Central memory CD4-positive, alpha-beta T cell (primary cell): ENCODE measurements around the gene TRPV4.
A peak's percentile ranks its signal among the peaks of the same experiment; 100 is the strongest.

Experiments used
- DNase-seq: peaks from one replicate; pipeline ENCODE4 v3.0.0; 2022

The TRPV4 gene

DNA sequence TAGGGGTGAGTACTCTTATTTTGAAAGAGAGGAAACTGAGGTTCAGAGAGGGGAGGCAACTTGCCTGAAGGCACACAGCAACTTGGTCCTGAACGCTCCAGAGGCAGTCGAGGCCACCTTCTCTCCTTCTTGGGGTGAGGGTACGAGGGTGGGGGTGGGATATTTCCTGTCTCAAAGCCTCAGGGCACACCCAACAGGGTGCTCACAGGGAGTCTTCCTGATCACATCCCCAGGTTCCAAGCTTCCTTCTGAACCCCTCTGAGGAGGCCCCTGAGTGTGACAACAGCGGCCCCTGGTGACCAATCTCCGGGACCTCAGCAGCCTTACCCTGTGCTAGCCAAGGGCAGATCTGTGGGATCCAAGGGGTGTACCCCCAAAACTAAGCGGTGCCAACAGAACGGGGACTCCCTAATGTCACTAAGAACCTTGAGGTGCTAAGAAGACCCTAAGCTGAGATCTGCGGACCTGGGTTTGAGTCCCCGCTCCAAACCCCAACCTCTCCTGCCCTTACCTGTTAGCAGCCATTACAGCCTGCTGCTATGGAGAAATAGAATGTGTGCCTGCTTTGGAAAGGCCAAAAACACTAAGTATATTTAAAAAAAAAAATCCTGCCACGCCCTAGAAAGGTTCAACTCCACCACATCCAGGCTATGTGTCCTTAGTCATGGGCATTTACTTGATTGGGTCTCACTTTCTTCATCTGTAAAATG is 57.9 kb downstream of the TRPV4 start:
- DNase-seq: peak; percentile 36

DNA sequence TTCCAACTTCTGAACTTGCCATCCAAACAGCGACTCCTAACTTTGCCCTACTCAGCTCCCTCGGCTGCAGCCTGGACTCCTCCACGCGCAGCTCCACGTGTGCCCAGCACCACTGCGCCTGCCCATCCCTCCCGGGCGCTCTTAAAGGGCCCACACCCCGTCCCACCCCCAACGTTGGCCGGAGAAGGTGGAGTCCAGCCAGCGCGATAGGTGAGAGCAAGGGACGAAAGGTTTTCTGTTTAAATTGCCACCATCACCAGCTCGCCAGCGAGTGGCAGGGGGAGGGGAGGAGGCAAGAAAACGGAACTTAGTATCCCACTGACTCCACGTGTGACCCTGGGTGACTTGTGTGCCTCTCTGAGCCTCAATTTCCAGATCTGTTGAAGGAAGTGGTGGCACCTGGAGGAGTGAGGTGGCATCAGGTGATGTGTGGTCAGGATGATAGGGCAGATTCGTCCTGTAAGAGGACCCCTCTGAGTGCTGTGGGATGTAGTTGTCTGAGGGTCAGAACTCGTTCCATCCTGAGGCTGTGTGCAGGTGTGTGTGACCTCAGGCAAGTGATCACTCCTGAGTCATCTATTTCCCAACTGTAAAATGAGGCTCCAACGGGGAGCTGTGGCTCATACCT is 59.7 kb downstream of the TRPV4 start:
- no peak for DNase-seq

DNA sequence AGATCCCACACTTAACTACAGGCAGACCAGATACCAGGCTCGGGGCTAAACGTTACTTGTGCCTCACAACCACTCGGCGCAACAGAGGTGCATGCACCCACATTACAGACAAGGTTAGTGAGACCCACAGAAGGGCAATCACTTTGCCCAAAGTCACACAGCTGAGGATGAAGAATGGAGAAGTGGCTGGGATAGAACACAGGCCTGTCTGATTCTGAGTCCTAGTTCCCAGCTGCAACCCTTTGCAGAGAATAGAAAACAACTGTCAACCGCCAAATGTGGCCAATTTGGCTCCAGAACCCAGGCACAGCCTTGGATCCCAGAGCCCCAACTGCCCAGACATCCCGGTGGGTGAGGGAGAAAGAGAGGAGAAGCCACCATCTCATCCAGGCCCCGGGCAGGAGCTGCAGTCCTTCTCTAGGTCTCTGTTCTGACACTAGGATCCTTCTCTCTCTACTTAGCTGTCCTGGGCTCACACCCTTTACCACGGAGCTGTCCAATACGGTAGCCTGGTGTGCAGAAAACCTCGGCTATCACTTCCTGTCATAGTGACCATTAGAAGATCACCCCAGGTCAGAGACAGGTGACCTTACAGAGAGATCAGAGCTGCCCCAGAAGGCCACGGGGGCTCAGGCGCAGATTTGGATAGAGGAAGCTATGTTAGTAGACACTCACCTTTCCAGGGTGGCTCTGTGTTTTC is 60.4 kb downstream of the TRPV4 start:
- no peak for DNase-seq

DNA sequence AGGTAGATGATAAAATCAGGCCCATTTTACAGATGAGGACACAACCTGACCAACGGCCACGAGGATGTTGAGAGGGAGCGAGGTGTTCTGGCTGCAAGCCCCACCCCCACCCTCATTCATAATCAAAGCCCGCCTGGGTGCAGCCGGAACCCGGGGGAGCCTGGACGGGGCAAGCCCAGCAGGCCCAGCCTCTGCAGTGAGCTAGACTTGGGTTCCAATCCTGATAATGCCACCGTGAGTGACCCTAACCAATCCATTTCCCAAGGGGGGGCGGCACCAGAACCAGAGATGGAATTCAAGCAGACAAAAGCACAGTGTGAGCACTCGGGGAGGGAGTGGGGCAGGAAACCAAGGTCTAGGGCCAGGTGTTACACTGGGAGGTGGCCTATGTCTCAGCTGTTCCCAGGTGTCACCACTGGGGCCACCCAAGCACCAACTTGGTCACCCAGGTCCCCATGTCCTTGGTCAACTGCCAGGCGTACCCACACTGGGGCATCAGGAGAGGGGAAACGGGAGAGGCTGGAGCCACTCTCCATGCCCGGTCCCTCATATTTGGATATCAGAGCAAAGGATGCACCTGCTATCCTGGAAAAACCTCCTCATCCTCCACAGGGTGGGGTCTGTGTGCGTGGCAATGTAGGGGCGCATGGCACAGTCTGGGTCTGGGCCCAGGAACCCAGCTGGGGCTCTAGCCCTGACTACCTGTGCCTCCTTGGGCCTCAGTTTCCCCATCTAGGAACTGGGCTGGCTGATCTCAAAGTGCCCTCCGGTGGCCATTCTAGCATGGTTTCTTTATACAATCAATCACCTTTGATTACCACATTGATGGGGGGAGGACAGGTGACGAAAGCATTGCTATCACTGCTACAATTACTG is 61.2 kb downstream of the TRPV4 start:
- DNase-seq: no peak

DNA sequence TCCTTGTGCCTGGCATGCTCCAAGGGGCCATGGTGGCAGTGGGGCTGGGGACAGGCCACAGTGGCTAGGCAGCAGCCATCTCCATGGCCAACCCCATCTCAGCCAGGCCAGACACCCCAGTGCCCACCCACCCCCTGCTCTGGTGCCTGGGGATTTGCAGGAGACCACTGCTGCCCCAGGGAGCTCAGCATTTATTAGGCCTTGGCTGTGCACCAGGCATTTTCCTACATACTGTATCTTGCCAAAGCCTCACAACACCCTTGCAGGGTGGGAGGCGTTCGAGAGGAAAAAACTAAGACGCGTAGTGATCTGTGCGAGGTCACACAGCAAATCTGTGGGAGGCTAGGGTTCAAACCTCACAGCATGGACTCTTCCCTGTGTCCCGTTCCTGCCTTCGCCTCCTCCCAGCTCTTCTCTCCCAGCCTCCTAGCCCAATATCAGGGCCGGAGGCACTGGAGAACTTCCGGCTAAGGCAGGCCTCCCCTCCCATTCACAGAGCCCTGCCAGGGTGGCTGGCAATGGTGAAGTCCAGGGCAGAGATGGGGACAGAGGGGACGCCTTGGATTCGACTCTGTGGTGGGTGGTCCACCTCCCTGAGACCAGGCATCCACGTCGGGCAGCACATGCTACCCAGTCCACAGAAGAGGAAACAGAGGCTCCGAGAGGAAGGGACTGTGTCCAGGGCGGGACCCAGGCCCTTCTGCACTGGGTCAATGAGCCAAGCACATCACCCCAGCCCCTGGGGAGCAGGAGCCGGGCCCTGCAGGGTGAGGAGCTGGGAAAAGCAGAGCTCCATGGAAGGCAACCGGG is 62.1 kb downstream of the TRPV4 start:
- DNase-seq: no peak

DNA sequence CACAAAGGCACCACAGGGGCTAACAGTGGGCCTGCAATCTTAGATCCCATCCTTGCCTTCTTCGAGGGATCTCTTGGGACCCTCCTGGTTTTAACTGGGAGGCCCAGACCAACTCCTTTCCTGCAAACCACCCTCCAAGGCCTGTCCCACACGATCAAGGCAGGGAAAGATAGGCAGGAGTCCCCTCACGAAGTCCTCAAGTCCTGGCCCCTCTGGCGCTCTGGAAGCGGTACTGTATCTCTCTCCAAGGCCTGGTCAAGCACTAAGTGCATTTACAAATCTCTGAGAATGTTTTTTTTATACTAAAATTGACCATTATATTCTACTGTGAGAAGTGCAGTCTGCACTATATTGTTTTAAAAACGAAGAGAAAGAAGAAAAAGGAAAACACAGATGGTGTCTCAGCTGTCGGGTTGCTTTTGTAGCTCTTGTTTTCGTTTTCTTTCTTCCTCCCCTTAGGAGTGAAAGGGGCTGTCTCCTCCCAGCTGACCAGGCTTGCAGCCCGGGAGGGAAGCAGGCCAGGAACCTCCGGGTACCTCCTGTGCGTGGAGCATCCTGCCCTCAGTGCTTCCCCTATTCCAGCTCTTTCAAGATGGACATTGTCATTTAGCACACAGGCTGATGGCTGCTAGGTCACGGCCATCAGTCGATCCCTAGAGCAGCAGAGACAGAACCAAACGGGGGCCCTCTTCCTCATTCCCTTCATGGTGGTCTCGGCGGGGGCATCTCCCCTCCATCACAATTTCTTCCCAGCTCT is 62.9 kb downstream of the TRPV4 start:
- DNase-seq: no peak

DNA sequence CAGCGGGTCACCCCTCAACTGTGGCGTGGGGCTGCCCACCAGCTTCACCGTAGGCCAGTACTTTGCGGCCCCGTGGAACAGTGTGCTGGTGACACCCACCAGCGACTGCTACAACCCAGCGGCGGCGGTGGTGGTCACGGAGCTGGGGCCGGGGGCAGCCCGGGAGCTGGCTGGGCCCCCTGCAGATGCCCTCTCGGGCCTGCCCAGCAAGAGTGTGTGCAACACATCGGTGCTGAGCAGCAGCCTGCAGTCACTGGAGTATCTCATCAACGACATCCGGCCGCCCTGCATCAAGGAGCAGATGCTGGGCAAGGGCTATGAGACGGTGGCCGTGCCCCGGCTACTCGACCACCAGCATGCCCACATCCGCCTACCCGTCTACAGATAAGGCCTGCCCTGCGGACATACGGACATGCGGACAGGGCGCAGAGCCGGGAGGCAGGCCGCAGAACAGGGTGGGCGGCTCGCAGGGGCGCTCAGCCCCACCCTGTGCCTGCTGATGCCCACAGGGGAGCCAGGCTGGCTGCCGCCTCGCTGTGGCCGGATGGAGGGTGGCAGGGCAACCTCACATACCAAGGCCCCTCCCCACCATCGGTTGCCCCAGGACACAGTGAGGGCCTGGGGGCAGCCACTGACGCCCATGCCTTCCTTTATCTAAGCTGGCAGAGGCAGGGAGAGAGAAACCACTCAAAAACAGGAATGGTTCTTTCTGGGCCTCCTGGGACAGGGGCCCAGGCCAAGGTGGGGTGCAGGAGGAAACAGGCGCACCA is 64.1 kb downstream of the TRPV4 start:
- no peak for DNase-seq

DNA sequence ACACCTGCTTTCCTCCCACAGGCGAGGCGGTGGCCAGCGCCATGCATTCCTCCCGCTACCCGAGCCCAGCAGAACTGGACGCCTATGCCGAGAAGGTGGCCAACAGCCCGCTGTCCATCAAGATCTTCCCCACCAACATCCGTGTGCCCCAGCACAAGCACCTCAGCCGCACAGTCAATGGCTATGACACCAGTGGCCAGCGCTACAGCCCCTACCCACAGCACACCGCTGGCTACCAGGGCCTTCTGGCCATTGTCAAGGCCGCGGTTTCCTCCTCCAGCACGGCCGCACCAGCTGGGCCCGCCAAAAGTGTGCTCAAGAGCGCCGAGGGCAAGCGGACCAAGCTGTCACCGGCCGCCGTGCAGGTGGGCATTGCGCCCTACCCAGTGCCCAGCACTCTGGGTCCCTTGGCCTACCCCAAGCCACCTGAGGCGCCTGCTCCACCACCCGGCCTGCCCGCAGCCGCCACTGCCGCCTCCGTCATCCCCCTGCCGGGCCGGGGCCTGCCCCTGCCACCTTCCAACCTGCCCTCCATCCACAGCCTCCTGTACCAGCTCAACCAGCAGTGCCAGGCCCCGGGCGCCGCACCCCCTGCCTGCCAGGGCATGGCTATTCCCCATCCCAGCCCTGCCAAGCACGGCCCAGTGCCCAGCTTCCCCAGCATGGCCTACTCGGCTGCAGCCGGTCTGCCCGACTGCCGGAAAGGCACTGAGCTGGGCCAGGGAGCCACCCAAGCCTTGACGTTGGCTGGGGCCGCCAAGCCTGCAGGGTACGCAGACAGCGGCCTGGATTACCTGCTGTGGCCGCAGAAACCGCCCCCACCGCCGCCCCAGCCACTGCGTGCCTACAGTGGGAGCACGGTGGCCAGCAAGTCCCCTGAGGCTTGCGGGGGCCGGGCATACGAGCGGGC is 65.0 kb downstream of the TRPV4 start:
- DNase-seq: no peak

DNA sequence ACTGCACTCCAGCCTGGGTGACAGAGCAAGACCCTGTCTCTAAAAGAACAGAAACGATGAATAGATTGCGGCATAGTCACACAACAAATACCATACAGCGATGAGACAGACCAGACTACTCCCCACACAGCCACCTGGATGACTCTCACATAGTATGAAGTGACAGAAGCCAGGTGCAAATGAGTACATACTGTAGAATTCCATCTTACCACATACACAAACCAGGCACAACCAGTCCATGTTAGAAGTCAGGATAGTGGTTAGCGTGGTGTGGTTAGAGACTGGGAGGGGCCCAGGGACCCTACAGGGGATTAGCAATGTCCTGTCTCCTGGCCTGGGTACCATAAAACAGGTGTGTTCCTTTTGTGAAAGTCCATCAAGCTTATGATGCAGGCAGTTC is 65.7 kb downstream of the TRPV4 start:
- no peak for DNase-seq

DNA sequence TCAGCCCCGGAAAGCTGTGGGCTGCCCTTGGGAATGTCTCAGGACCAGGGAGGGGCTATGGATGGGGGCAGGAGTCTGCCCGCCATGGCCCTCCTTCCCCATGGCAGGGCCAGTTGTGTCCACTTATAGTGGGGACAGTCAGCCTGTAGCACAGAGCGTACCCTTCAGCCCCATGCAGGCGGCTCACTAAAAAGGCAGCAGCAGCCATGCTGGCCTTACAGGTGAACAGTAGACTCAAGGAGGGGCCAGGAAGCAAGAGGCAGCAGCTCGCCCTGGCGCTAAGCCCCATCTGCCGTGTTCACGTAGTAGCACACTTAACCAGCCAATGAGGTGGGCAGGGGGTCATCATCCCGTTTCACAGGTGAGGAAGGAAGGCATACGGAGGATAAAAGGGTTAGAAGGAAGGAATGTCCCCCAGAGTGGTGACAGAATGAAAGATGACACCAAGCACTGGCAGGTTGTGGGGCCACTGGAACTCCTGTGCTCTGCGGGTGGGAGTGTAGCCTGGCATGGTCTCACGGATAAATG is 66.9 kb downstream of the TRPV4 start:
- DNase-seq: no peak

DNA sequence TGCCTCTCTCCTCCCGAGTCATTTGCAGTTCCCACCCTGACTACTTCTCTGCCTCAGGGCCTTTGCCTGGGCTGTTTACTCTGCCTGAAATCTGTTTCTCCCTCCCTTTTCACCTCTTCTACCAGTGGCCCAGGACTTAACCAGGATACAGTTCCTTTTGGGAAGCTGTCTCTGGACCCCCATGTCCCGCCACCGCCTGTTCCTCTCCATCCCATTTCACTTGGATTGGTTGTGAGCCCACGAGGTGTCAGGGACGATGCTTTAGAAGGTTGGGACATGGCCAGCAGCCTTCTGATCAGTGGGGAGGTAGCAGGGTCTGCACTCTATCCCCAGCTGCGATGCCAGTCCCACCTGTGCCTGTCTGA is 67.8 kb downstream of the TRPV4 start:
- DNase-seq: no peak

DNA sequence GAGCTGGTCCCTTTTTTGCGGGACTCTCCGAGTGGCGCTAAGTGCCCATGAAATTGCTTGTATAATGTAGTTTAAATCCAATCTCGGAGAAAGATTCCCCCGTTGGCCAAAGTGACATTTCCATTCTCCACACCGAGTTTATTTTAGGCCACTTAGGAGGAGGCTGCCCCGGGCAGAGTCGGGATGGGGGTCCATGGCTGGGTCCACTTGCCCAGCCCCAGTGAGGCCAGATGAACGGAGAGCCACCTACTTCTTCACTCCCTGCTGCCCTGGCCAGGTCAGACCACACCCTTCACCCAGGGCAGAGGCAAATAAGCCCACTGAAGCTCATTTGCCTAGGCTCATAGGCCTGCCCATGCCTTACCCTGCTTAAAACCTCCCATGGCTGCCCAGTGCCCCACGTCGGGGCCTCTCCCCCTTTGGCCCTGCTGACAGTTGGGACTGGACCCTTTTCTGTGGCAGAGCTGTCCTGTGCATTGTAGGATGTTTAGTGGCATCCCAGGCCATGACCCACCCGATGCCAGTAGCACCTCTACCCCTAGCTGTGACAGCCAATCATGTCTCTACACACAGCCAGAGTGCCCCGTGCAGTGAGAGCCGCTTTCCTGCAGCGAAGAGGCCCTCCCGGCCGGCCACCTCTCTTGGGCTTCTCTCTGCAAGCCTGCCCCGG is 68.3 kb downstream of the TRPV4 start:
- DNase-seq: no peak

DNA sequence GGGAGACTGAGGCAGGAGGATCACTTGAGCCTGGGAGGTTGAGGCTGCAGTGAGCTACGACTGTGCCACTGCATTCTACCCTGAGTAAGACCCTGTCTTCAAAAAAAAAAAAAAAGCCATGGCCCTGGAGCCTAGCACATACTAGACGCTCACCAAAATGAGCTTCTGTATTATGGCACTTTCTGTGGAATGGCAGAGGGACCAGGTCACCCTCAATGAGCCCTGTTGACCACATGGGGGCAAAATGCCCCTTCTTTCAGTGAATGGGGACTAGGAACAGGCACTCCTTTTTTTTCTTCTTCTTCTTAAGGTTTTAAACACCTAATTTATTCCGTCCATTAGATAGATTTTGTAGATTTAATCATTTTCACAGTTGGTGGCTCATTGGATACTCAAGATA is 69.1 kb downstream of the TRPV4 start:
- no peak for DNase-seq

DNA sequence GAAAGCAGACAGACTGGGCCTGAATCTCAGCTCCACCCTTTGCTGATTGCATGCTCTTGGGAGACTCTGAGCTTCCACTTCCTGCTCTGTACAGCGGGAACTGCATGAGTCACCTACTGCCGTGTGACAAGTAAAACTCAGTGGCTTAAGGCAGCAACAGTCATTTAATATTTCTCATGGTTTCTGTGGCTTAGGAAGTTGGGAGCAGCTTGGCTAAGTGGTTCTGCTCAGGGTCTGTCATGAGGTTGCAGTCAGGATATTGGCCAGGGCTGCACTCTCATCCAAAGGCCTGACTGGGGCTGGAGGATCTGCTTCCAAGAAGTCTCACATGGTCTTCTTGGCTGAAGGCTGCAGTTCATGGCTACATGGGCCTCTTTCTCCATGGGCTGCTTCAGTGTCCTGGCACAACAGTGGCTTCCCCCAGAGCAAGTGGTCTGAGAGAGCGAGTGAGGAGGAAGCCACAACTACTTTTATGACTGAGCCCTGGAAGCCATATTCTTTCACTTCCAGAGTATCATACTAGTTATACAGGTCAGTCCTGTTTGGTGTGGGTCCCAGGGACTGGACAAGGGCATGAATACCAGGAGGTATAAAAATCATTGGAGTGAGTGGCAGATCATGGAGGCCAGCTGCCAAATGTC is 69.9 kb downstream of the TRPV4 start:
- no peak for DNase-seq

DNA sequence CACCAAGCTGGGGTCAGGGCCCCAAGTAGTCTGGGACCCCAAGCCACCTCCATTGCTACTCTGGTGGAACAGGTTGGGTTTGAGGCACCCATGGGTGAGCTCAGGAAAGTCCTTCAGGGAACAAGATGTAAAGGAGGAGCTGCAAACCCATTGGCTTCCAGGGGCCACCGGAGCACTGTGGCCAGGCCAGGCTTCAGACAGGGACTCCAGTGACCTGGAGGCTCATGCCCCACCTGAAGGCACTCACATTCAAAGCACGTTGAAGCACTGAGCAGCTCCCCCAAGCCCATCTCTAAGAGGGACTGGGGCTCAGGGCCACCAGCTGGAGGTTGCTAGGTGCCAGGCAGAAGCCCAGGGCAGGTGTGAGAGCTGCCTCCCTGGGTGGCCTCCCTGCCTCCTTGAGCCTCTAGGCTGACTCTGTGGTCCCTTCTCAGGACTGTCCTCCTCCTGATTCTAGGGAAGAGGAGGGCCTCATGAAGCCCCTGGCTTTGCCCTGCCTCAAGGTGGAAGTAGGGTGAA is 70.5 kb downstream of the TRPV4 start:
- DNase-seq: no peak

DNA sequence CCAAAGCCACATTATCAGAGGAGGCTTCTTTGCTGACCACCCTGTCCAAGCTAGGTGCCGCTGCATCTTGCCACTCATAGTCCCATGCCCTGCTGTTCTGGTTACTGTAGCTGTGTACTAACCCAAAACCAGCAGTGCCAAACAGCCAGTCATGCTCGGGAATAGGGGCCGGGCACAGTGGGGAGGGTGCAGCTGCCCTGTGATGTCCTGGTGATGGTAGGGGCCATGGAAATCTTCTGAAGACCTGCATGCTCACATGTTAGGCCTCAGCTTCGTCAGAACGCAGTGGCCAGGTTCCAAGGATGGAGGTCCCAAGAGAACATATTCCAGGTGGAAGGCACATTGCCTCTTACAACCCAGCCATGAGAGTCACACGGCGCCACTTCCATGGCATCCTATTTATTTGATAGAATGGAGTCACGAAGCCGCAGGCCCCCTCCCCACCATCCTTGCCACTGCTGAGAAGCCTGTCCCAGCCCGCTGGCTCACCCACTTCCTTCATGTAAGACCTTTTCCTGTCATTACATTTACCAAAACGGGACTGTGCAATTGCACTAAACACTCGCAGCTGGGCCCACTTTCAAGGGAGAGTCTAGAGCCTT is 71.0 kb downstream of the TRPV4 start:
- DNase-seq: no peak
